ENCODE results near the gene RXRB.

DNA sequence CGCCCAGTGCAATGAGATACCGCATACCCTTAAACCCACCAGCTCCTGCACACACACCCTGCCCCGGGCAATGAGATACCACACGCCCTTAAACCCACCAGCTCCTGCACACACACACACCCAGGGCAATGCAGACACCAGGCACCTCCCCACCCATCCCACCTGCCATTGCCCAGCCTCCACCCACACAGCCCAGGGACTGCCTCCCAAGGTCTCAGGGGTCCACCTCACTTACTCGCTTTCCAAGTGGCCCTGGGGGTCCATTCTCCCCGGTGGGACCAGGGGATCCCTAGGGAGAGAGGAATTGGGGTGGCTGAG, 32.2 kb downstream of the RXRB start:
- TF ChIP-seq POLR2A (IDR thresholded peaks at IDR 0.05) = no peak
- TF ChIP-seq, protein P1, sequence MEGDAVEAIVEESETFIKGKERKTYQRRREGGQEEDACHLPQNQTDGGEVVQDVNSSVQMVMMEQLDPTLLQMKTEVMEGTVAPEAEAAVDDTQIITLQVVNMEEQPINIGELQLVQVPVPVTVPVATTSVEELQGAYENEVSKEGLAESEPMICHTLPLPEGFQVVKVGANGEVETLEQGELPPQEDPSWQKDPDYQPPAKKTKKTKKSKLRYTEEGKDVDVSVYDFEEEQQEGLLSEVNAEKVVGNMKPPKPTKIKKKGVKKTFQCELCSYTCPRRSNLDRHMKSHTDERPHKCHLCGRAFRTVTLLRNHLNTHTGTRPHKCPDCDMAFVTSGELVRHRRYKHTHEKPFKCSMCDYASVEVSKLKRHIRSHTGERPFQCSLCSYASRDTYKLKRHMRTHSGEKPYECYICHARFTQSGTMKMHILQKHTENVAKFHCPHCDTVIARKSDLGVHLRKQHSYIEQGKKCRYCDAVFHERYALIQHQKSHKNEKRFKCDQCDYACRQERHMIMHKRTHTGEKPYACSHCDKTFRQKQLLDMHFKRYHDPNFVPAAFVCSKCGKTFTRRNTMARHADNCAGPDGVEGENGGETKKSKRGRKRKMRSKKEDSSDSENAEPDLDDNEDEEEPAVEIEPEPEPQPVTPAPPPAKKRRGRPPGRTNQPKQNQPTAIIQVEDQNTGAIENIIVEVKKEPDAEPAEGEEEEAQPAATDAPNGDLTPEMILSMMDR (IDR thresholded peaks at IDR 0.05) = no peak
